Right lung (tissue), 5 donors: ENCODE measurements around the gene OSBPL5. TPM values are rescaled to one million over a fixed set of nuclear protein-coding genes. Genes with fewer than 3 reads are reported as not detected.
"Not testable (repeated sequence)": the region's sequence is repeated elsewhere in the genome, so short reads cannot be mapped to it uniquely, and the experiment has no call there.

Experiments used
- DNase-seq, 2 donors: peaks; one replicate each; pipeline ENCODE4 v3.0.0-alpha.2; 2013
- polyA plus RNA-seq, 5 donors: library from polyadenylated mRNA; unstranded; fragments of 120-200 nt; gene quantifications; one replicate each; pipeline versions ENCODE4 v1.2.1 to v1.2.3, GENCODE V29; 2013; ENCODE audit warnings: inconsistent platforms in 1 of 5, low replicate concordance in 1 of 5; ENCODE audit not compliant: insufficient read length in 5 of 5, insufficient read depth in 1 of 5

OSBPL5 gene
- polyA plus RNA-seq, 5 donors, result 18.3 to 36.7 (median 27.8) TPM

- DNase-seq, result no peak
Measured at GRCh38 chr11:3087821-3088800, 77.0 kb downstream of the OSBPL5 start.

- no peak for DNase-seq
Measured at GRCh38 chr11:3087373-3087772, 77.7 kb downstream of the OSBPL5 start.

- DNase-seq, result no peak
Measured at GRCh38 chr11:3086671-3087150, 78.4 kb downstream of the OSBPL5 start.

GRCh38 chr11:3086114-3086513, 79.0 kb downstream of the OSBPL5 start:
- no peak for DNase-seq

GRCh38 chr11:3085052-3085451, 80.1 kb downstream of the OSBPL5 start:
- no peak for DNase-seq

- no peak for DNase-seq
Measured at GRCh38 chr11:3083321-3083720, 81.8 kb downstream of the OSBPL5 start.

GRCh38 chr11:3081386-3081751, 83.7 kb downstream of the OSBPL5 start:
- DNase-seq, result no peak

GRCh38 chr11:3080733-3081385, 84.3 kb downstream of the OSBPL5 start:
- DNase-seq, result no peak

- DNase-seq, result no peak
Measured at GRCh38 chr11:3080104-3080503, 85.0 kb downstream of the OSBPL5 start.

- DNase-seq, result no peak
Measured at GRCh38 chr11:3077846-3078440, 87.2 kb downstream of the OSBPL5 start.

GRCh38 chr11:3077189-3077836, 87.8 kb downstream of the OSBPL5 start:
- DNase-seq, result no peak

- DNase-seq, result no peak
Measured at GRCh38 chr11:3074912-3075589, 90.1 kb downstream of the OSBPL5 start.

- DNase-seq, result no peak
Measured at GRCh38 chr11:3073029-3073435, 92.1 kb downstream of the OSBPL5 start.

GRCh38 chr11:3069425-3069824, 95.7 kb downstream of the OSBPL5 start:
- no peak for DNase-seq

- not testable (repeated sequence) for DNase-seq
Measured at GRCh38 chr11:3066308-3066707, 98.8 kb downstream of the OSBPL5 start.

- DNase-seq, result not testable (repeated sequence)
Measured at GRCh38 chr11:3064709-3065108, 100.4 kb downstream of the OSBPL5 start.

- DNase-seq, result not testable (repeated sequence)
Measured at GRCh38 chr11:3063876-3064275, 101.2 kb downstream of the OSBPL5 start.

GRCh38 chr11:3063432-3063831, 101.7 kb downstream of the OSBPL5 start:
- not testable (repeated sequence) for DNase-seq

GRCh38 chr11:3060436-3061025, 104.6 kb downstream of the OSBPL5 start:
- no peak for DNase-seq

GRCh38 chr11:3058753-3059664, 106.1 kb downstream of the OSBPL5 start:
- DNase-seq, result no peak
